ENCODE data around the gene CACNA1D.

CACNA1D gene

GRCh38 chr3:53773021-53773436 lies 278.6 kb downstream of the CACNA1D start:
- H3K4me2 ChIP-seq (ENCODE audit: low read depth, low read length, poor library complexity, severe bottlenecking), result no peak overlapping the region
- no peaks in the 10 kb centered on the region for H3K9me3 ChIP-seq (ENCODE audit: insufficient read depth, low read length)
- no peak overlapping the region for H3K27ac ChIP-seq (ENCODE audit: low read depth, low read length)
- no peaks in the 10 kb centered on the region for H3K9me2 ChIP-seq (replicated peaks; ENCODE audit: insufficient read depth, low read length)
- no peaks in the 10 kb centered on the region for H3K36me3 ChIP-seq (ENCODE audit: low read length)
- TF ChIP-seq, protein P1, sequence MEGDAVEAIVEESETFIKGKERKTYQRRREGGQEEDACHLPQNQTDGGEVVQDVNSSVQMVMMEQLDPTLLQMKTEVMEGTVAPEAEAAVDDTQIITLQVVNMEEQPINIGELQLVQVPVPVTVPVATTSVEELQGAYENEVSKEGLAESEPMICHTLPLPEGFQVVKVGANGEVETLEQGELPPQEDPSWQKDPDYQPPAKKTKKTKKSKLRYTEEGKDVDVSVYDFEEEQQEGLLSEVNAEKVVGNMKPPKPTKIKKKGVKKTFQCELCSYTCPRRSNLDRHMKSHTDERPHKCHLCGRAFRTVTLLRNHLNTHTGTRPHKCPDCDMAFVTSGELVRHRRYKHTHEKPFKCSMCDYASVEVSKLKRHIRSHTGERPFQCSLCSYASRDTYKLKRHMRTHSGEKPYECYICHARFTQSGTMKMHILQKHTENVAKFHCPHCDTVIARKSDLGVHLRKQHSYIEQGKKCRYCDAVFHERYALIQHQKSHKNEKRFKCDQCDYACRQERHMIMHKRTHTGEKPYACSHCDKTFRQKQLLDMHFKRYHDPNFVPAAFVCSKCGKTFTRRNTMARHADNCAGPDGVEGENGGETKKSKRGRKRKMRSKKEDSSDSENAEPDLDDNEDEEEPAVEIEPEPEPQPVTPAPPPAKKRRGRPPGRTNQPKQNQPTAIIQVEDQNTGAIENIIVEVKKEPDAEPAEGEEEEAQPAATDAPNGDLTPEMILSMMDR (IDR thresholded peaks at IDR 0.05; ENCODE audit: insufficient read depth, low read length, poor library complexity, severe bottlenecking), result no peak
- no peak for TF ChIP-seq EZH2phosphoT487 (conservative IDR thresholded peaks at IDR 0.05; ENCODE audit: low read length)
- H4K20me1 ChIP-seq (ENCODE audit: low read depth, low read length), result no peaks in the 10 kb centered on the region
- H3K4me3 ChIP-seq (ENCODE audit: insufficient read depth, low read length, poor library complexity, severe bottlenecking), result no peak overlapping the region
- no peak overlapping the region for H2AFZ ChIP-seq (ENCODE audit: low read depth, low read length, severe bottlenecking)
- H3K9ac ChIP-seq (ENCODE audit: low read length), result no peak overlapping the region
- H3F3A ChIP-seq (ENCODE audit: insufficient read depth), result no peaks in the 10 kb centered on the region
- no peaks in the 10 kb centered on the region for H3K27me3 ChIP-seq (ENCODE audit: low read length)
- H3K79me2 ChIP-seq (ENCODE audit: insufficient read depth, low read length), result no peaks in the 10 kb centered on the region

DNA sequence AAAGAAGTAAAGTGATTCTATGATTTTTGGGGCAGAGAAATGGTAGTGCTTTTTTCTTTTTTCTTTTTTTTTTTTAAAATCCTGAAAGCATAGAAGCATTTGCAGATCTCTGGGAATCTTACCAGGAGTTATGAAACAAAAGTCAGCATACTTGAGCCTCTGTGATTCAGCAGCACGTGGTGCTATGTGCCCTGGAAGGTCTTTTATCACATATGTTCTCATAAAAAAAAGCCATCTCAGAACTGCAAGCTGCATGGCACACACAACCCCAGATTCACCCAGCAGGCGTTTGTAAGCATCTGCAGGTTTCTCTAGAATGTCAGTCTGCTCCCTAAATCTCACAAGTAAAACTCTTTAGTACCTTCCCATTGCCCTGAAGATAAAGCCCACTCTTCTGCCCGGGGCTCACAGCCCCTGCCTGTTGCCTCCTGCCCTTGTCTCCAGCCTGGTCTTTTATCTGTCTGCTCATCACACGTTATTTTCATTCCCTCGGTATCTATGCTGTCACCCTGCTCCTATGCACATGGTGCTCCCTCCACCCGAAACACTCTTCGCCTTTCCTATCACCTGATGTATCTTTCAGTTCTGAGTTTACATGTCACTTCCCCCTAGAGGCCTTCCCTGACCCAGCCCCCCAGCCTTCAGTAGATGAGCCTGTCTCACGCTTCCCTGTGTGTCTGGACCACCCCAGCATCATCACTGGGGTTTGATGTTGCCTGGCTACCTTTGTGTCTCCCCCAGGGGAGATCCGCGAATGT lies 279.4 kb downstream of the CACNA1D start:
- TF ChIP-seq, protein P1 (IDR thresholded peaks at IDR 0.05; ENCODE audit: insufficient read depth, low read length, poor library complexity, severe bottlenecking), result no peak
- TF ChIP-seq EZH2phosphoT487 (conservative IDR thresholded peaks at IDR 0.05; ENCODE audit: low read length), result no peak
- Histone ChIP-seq H3F3A (ENCODE audit: insufficient read depth) (no peaks in the 10 kb centered on the region), H3K27ac (ENCODE audit: low read depth, low read length) (no peak overlapping the region), H3K4me3 (ENCODE audit: insufficient read depth, low read length, poor library complexity, severe bottlenecking) (no peak overlapping the region), H3K27me3 (ENCODE audit: low read length) (no peaks in the 10 kb centered on the region), H3K9ac (ENCODE audit: low read length) (no peak overlapping the region), H3K4me2 (ENCODE audit: low read depth, low read length, poor library complexity, severe bottlenecking) (no peak overlapping the region), H3K79me2 (ENCODE audit: insufficient read depth, low read length) (no peaks in the 10 kb centered on the region), H3K9me3 (ENCODE audit: insufficient read depth, low read length) (no peaks in the 10 kb centered on the region), H3K36me3 (ENCODE audit: low read length) (no peaks in the 10 kb centered on the region), H4K20me1 (ENCODE audit: low read depth, low read length) (no peaks in the 10 kb centered on the region), H2AFZ (ENCODE audit: low read depth, low read length, severe bottlenecking) (no peak overlapping the region), H3K9me2 (replicated peaks; ENCODE audit: insufficient read depth, low read length) (no peaks in the 10 kb centered on the region)

- no peak overlapping the region for H3K4me2 ChIP-seq (ENCODE audit: low read depth, low read length, poor library complexity, severe bottlenecking)
- no peaks in the 10 kb centered on the region for H3K36me3 ChIP-seq (ENCODE audit: low read length)
- H2AFZ ChIP-seq (ENCODE audit: low read depth, low read length, severe bottlenecking), result no peak overlapping the region
- H3K27me3 ChIP-seq (ENCODE audit: low read length), result no peaks in the 10 kb centered on the region
- H3K9ac ChIP-seq (ENCODE audit: low read length), result no peak overlapping the region
- H4K20me1 ChIP-seq (ENCODE audit: low read depth, low read length), result no peaks in the 10 kb centered on the region
- H3K9me2 ChIP-seq (replicated peaks; ENCODE audit: insufficient read depth, low read length), result no peaks in the 10 kb centered on the region
- TF ChIP-seq, protein P1 (IDR thresholded peaks at IDR 0.05; ENCODE audit: insufficient read depth, low read length, poor library complexity, severe bottlenecking), result no peak
- TF ChIP-seq EZH2phosphoT487 (conservative IDR thresholded peaks at IDR 0.05; ENCODE audit: low read length), result no peak
- no peak overlapping the region for H3K27ac ChIP-seq (ENCODE audit: low read depth, low read length)
- no peak overlapping the region for H3K4me3 ChIP-seq (ENCODE audit: insufficient read depth, low read length, poor library complexity, severe bottlenecking)
- no peaks in the 10 kb centered on the region for H3K9me3 ChIP-seq (ENCODE audit: insufficient read depth, low read length)
- H3F3A ChIP-seq (ENCODE audit: insufficient read depth), result no peaks in the 10 kb centered on the region
- no peaks in the 10 kb centered on the region for H3K79me2 ChIP-seq (ENCODE audit: insufficient read depth, low read length)
Measured at GRCh38 chr3:53774414-53774813, 280.0 kb downstream of the CACNA1D start.

All from SU-DHL-6 (cell line).